ENCODE data around the gene FBN2. TPM values are rescaled to one million over a fixed set of nuclear protein-coding genes. Genes with fewer than 3 reads are reported as not detected.
"Not testable (repeated sequence)": the region's sequence is repeated elsewhere in the genome, so short reads cannot be mapped to it uniquely, and the experiment has no call there.

FBN2 gene
- total RNA-seq, 1 experiment from 2014 or later = 0.08 TPM

DNA sequence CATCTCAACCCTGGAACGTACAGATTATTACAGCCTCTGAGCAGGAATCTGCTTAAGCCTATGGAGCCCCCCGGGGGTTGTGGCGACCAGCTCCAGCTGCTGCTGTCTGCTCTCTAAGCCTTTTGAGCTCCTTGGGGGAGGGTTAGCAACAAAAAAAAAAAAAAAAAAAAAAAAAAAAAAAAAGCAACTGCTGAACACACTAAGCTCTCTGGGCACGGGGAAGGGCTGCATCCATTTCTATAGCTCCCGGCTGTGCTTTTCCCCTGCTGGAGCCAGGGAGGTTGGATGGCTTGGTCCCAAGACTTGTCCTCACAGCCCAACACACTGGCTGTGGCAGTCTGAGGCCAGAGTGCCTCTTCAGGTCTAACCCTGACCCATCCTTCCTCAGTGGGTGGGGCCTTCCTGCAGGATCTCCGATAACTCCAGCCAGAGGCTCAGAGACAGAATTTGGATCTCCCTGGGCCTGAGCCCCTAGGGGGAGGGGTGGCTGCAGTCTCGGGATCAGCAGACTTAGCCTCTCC, 82.1 kb downstream of the FBN2 start:
- H3K36me3 ChIP-seq (ENCODE audit: control insufficient read depth, insufficient read depth, low read length) = no peaks in the 10 kb centered on the region
- ChIA-PET POLR2A (interaction anchor here (0.6 kb wide), 1 partner anchor 863 kb away, joined by 3 read pairs; no protein-coding TSS in a partner anchor), CTCF (no interaction called here)
- no peak overlapping the region for H3K4me3 ChIP-seq (ENCODE audit: low read depth in 2 of 2, low read length in 2 of 2)
- no peak for DNase-seq (ENCODE audit: low read depth, low spot score)
- in situ Hi-C loops (cut with HindIII; ENCODE audit: low pct_unique_long_range_greater_than_20kb, low sequenced_read_pairs) = no loop called here
- intact Hi-C loops (cut with micrococcal nuclease; ENCODE audit: unreplicated experiment) = no loop called here
- ATAC-seq = no peak
- TF ChIP-seq, protein P1, sequence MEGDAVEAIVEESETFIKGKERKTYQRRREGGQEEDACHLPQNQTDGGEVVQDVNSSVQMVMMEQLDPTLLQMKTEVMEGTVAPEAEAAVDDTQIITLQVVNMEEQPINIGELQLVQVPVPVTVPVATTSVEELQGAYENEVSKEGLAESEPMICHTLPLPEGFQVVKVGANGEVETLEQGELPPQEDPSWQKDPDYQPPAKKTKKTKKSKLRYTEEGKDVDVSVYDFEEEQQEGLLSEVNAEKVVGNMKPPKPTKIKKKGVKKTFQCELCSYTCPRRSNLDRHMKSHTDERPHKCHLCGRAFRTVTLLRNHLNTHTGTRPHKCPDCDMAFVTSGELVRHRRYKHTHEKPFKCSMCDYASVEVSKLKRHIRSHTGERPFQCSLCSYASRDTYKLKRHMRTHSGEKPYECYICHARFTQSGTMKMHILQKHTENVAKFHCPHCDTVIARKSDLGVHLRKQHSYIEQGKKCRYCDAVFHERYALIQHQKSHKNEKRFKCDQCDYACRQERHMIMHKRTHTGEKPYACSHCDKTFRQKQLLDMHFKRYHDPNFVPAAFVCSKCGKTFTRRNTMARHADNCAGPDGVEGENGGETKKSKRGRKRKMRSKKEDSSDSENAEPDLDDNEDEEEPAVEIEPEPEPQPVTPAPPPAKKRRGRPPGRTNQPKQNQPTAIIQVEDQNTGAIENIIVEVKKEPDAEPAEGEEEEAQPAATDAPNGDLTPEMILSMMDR (IDR thresholded peaks at IDR 0.05) = no peak
- TF ChIP-seq POLR2AphosphoS5 (IDR thresholded peaks at IDR 0.05; ENCODE audit: low read depth, low read length) (no peak), SIN3A (IDR thresholded peaks at IDR 0.05; ENCODE audit: borderline replicate concordance, insufficient read depth, low read depth, low read length) (no peak), TCF7L2 (IDR thresholded peaks at IDR 0.05; ENCODE audit: low read depth, low read length) (no peak)
- TF ChIP-seq, protein P2, sequence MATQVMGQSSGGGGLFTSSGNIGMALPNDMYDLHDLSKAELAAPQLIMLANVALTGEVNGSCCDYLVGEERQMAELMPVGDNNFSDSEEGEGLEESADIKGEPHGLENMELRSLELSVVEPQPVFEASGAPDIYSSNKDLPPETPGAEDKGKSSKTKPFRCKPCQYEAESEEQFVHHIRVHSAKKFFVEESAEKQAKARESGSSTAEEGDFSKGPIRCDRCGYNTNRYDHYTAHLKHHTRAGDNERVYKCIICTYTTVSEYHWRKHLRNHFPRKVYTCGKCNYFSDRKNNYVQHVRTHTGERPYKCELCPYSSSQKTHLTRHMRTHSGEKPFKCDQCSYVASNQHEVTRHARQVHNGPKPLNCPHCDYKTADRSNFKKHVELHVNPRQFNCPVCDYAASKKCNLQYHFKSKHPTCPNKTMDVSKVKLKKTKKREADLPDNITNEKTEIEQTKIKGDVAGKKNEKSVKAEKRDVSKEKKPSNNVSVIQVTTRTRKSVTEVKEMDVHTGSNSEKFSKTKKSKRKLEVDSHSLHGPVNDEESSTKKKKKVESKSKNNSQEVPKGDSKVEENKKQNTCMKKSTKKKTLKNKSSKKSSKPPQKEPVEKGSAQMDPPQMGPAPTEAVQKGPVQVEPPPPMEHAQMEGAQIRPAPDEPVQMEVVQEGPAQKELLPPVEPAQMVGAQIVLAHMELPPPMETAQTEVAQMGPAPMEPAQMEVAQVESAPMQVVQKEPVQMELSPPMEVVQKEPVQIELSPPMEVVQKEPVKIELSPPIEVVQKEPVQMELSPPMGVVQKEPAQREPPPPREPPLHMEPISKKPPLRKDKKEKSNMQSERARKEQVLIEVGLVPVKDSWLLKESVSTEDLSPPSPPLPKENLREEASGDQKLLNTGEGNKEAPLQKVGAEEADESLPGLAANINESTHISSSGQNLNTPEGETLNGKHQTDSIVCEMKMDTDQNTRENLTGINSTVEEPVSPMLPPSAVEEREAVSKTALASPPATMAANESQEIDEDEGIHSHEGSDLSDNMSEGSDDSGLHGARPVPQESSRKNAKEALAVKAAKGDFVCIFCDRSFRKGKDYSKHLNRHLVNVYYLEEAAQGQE (IDR thresholded peaks at IDR 0.05; ENCODE audit: insufficient read depth in 1 of 2, low read depth in 2 of 2, low read length in 1 of 2) = no peak
- H3K27ac ChIP-seq (ENCODE audit: low read length) = no peak overlapping the region
- H3K27me3 ChIP-seq (ENCODE audit: control insufficient read depth, insufficient read depth, low read length) = no peaks in the 10 kb centered on the region
- BruUV-seq (replicated peaks) = no TSS peak
- no peaks in the 10 kb centered on the region for H3K4me1 ChIP-seq (ENCODE audit: control insufficient read depth, insufficient read depth, low read length)
- H3K9me3 ChIP-seq (ENCODE audit: control insufficient read depth, insufficient read depth, low read depth, low read length) = no peaks in the 10 kb centered on the region

DNA sequence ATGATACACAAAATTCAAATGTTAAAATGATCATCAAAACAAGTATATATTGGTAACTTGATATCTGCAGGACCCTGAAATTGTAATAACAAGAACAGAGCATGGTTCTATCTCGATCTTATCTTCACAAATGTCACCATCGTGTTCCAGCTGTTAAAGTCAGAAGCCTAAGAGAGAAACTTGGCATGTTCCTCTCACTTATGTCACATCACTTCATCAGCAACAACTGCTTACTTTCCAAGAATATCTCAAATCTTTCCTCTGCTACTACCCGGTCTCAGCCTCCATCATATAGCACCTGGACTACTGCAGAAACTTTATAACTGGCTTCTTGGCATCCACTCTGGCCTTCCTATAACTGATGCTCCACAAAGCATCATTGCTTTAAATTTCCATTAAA, 84.9 kb downstream of the FBN2 start:
- ChIA-PET CTCF (no interaction called here), POLR2A (no interaction called here)
- no peaks in the 10 kb centered on the region for H3K4me1 ChIP-seq (ENCODE audit: control insufficient read depth, insufficient read depth, low read length)

DNA sequence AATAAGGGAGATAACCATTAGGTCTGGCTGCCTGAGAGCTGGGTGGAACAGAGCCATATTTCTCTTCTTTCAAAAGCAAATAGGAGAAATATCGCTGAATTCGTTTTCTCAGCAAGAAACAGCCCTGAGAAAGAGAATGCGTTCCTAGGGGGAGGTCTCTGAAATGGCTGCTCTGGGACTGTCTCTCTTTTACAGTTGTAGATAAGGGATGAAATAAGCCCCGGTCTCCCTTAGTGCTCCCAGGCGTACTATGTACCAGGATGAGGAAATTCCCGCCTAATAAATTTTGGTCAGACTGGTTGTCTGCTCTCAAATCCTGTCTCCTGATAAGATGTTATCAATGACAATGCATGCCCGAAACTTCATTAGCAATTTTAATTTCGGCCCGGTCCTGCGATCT, 90.8 kb downstream of the FBN2 start:
- DNase-seq (ENCODE audit: low read depth, low spot score); H3K36me3 ChIP-seq (ENCODE audit: control insufficient read depth, insufficient read depth, low read length); in situ Hi-C loops (cut with HindIII; ENCODE audit: low pct_unique_long_range_greater_than_20kb, low sequenced_read_pairs); H3K27me3 ChIP-seq (ENCODE audit: control insufficient read depth, insufficient read depth, low read length); intact Hi-C loops (cut with micrococcal nuclease; ENCODE audit: unreplicated experiment); H3K4me3 ChIP-seq (ENCODE audit: low read depth in 2 of 2, low read length in 2 of 2); POLR2A ChIA-PET; ATAC-seq; CTCF ChIA-PET; H3K9me3 ChIP-seq (ENCODE audit: control insufficient read depth, insufficient read depth, low read depth, low read length); H3K27ac ChIP-seq (ENCODE audit: low read length); H3K4me1 ChIP-seq (ENCODE audit: control insufficient read depth, insufficient read depth, low read length); BruUV-seq (replicated peaks): not testable (repeated sequence)

More for the DNA sequence above, 84.9 kb downstream of the FBN2 start:
- Histone ChIP-seq H3K9me3 (ENCODE audit: control insufficient read depth, insufficient read depth, low read depth, low read length) (peaks cover 8% of the 10 kb centered on the region; the same call in 1 of the 2 replicates), H3K27me3 (ENCODE audit: control insufficient read depth, insufficient read depth, low read length) (no peaks in the 10 kb centered on the region), H3K36me3 (ENCODE audit: control insufficient read depth, insufficient read depth, low read length) (no peaks in the 10 kb centered on the region), H3K4me3 (ENCODE audit: low read depth in 2 of 2, low read length in 2 of 2) (no peak overlapping the region), H3K27ac (ENCODE audit: low read length) (no peak overlapping the region)
- ATAC-seq (no peak), DNase-seq (ENCODE audit: low read depth, low spot score) (no peak)
- TF ChIP-seq, protein P1 (IDR thresholded peaks at IDR 0.05) = no peak
- no peak for TF ChIP-seq POLR2AphosphoS5 (IDR thresholded peaks at IDR 0.05; ENCODE audit: low read depth, low read length)
- no peak for TF ChIP-seq TCF7L2 (IDR thresholded peaks at IDR 0.05; ENCODE audit: low read depth, low read length)
- BruUV-seq (replicated peaks) = no TSS peak
- intact Hi-C loops (cut with micrococcal nuclease; ENCODE audit: unreplicated experiment) (no loop called here), in situ Hi-C loops (cut with HindIII; ENCODE audit: low pct_unique_long_range_greater_than_20kb, low sequenced_read_pairs) (no loop called here)
